HepG2 (cell line): ENCODE data around the gene SCFD2.

ENCODE experiments used
- CTCF ChIP-seq: sonication (generic); formaldehyde crosslinking; IDR thresholded peaks from 2 replicates; pipeline ENCODE4 v1.5.0; 2020; ENCODE audit warnings: mild to moderate bottlenecking, missing genetic modification reagents, moderate library complexity
- ZNF431 ChIP-seq: sonication (generic); formaldehyde crosslinking; IDR thresholded peaks from 2 replicates; pipeline ENCODE4 v1.9.0; 2022; ENCODE audit warnings: missing genetic modification reagents, low read depth, mild to moderate bottlenecking, borderline replicate concordance

- no peak for TF ChIP-seq CTCF
- no peak for TF ChIP-seq ZNF431 (CRISPR knock-in tag)
These were observed 496.2 kb downstream of the SCFD2 start for GRCh38 chr4:52869656-52870055.
